CD8-positive, alpha-beta memory T cell (primary cell): ENCODE data around the gene SMIM3. TPM values are rescaled to one million over a fixed set of nuclear protein-coding genes. Genes with fewer than 3 reads are reported as not detected.
A peak's percentile ranks its signal among the peaks of the same experiment; 100 is the strongest.
"Not testable (repeated sequence)": the region's sequence is repeated elsewhere in the genome, so short reads cannot be mapped to it uniquely, and the experiment has no call there.

Experiments
- CTCF ChIA-PET: fragments of 350-600 bp; sonication (Branson Sonifier 250); formaldehyde crosslinking; loops from one replicate; lab custom pipeline; 2021; ENCODE audit warnings: antibody characterized with exemption; lab: Charles Lee
- POLR2A ChIA-PET: fragments of 350-600 bp; sonication (Branson Sonifier 250); formaldehyde crosslinking; loops from one replicate; lab custom pipeline; 2021; ENCODE audit warnings: antibody characterized with exemption; lab: Charles Lee
- DNase-seq, 5 donors: peaks; one replicate each; pipeline versions ENCODE4 v3.0.0 to v3.0.0-alpha.2; 2020 to 2022; ENCODE audit warnings: mixed read lengths in 1 of 5
- H3K27ac ChIP-seq: one replicate; pipeline ENCODE4 v1.7.0; 2013; ENCODE audit warnings: low read depth, mild to moderate bottlenecking, low read length, moderate library complexity
- H3K27me3 ChIP-seq: 2 replicates; pipeline ENCODE4 v1.7.0; 2013; ENCODE audit warnings: low read length, mild to moderate bottlenecking; ENCODE audit not compliant: insufficient read depth, poor library complexity, severe bottlenecking
- H3K36me3 ChIP-seq: 2 replicates; pipeline ENCODE4 v1.7.0; 2013; ENCODE audit warnings: mild to moderate bottlenecking, low read length, moderate library complexity; ENCODE audit not compliant: insufficient read depth
- H3K4me1 ChIP-seq: 2 replicates; pipeline ENCODE4 v1.7.0; 2013; ENCODE audit warnings: mild to moderate bottlenecking, low read length, moderate library complexity; ENCODE audit not compliant: insufficient read depth
- H3K4me3 ChIP-seq: 2 replicates; pipeline ENCODE4 v1.7.0; 2013; ENCODE audit warnings: mild to moderate bottlenecking, low read length
- H3K9me3 ChIP-seq: 2 replicates; pipeline ENCODE4 v1.7.0; 2013; ENCODE audit warnings: mild to moderate bottlenecking, low read length
- H3K27ac Mint-ChIP-seq, 8 donors: one replicate each; pipeline ENCODE4 v1.8.0; 2020 to 2021; ENCODE audit warnings: mixed read lengths in 8 of 8, mild to moderate bottlenecking in 6 of 8, inconsistent platforms in 3 of 8, moderate library complexity in 3 of 8
- H3K27me3 Mint-ChIP-seq, 2 donors: one replicate each; pipeline ENCODE4 v1.8.0; 2020 to 2021; ENCODE audit warnings: mixed read lengths in 2 of 2, mild to moderate bottlenecking in 1 of 2, moderate library complexity in 1 of 2
- H3K36me3 Mint-ChIP-seq, 3 donors: one replicate each; pipeline ENCODE4 v1.8.0; 2020 to 2021; ENCODE audit warnings: mixed read lengths in 3 of 3, inconsistent platforms in 1 of 3, mild to moderate bottlenecking in 1 of 3
- H3K4me1 Mint-ChIP-seq, 3 donors: one replicate each; pipeline ENCODE4 v1.8.0; 2020 to 2021; ENCODE audit warnings: mixed read lengths in 3 of 3, inconsistent platforms in 1 of 3, mild to moderate bottlenecking in 1 of 3
- H3K4me3 Mint-ChIP-seq, 7 donors: one replicate each; pipeline ENCODE4 v1.8.0; 2020 to 2021; ENCODE audit warnings: mixed read lengths in 7 of 7, mild to moderate bottlenecking in 6 of 7, moderate library complexity in 4 of 7, inconsistent platforms in 2 of 7
- H3K9me3 Mint-ChIP-seq, 5 donors: one replicate each; pipeline ENCODE4 v1.8.0; 2020 to 2022; ENCODE audit warnings: mixed read lengths in 5 of 5, mild to moderate bottlenecking in 3 of 5, moderate library complexity in 2 of 5, inconsistent platforms in 1 of 5
- polyA plus RNA-seq: library from polyadenylated mRNA; unstranded; fragments of 300-500 nt; fragmentation: Illumina TruSeq; gene quantifications from one replicate; pipeline ENCODE4 v1.2.3, GENCODE V29; 2021
- total RNA-seq, 2 experiments: library from RNA; stranded (reverse); gene quantifications; one replicate each; pipeline ENCODE4 v1.2.3, GENCODE V29; 2021

SMIM3 gene
- total and polyA plus RNA-seq, 3 experiments from 2014 or later = 11.8 to 20.8 (median 12.7) TPM

GRCh38 chr5:150787656-150788055 lies 9.1 kb downstream of the SMIM3 start:
- no peak for DNase-seq
- Histone ChIP-seq H3K36me3 (no peaks in the 10 kb centered on the region), H3K27ac (no peak overlapping the region), H3K9me3 (no peaks in the 10 kb centered on the region), H3K4me3 (no peak overlapping the region), H3K27me3 (no peaks in the 10 kb centered on the region), H3K4me1 (peaks cover 47% of the 10 kb centered on the region)
- Mint-ChIP-seq H3K4me3 (no peak overlapping the region), H3K9me3 (no peaks in the 10 kb centered on the region), H3K4me1 (peaks cover 47 to 79% (median 59%) of the 10 kb centered on the region in 3 donors), H3K27ac (peak overlapping the region in 2 of 8 donors; percentile 50 to 53), H3K36me3 (peaks cover 0 to 3% (median 0%) of the 10 kb centered on the region in 3 donors), H3K27me3 (no peaks in the 10 kb centered on the region)
- POLR2A ChIA-PET = no interaction called here
- CTCF ChIA-PET = interaction anchor here (1.3 to 5.1 kb wide), 3 partner anchors 9 to 29 kb away, joined by 4 to 25 read pairs (median 5); partner anchors contain the start of genes DCTN4 and SMIM3

- H3K27ac Mint-ChIP-seq = peak overlapping the region in 3 of 8 donors; percentile 17 to 43 (median 26)
These were observed 10.4 kb downstream of the SMIM3 start for GRCh38 chr5:150788977-150789376.

GRCh38 chr5:150789450-150789849 lies 10.9 kb downstream of the SMIM3 start:
- Mint-ChIP-seq H3K27ac (peak overlapping the region in 6 of 8 donors; percentile 18 to 82 (median 68)), H3K36me3 (peaks cover 0 to 8% (median 0%) of the 10 kb centered on the region in 3 donors), H3K9me3 (no peaks in the 10 kb centered on the region), H3K4me1 (peaks cover 30 to 61% (median 41%) of the 10 kb centered on the region in 3 donors), H3K4me3 (peak overlapping the region in 1 of 7 donors; percentile 35), H3K27me3 (no peaks in the 10 kb centered on the region)
- H3K36me3 ChIP-seq = no peaks in the 10 kb centered on the region
- ChIA-PET POLR2A (interaction anchor here (0.6 to 1.2 kb wide), 2 partner anchors 11 to 12 kb away, joined by 4 to 7 read pairs; partner anchors contain the start of gene SMIM3), CTCF (interaction anchor here (0.9 to 5.1 kb wide), 7 partner anchors 8 to 88 kb away, joined by 3 to 25 read pairs (median 5); partner anchors contain the start of genes DCTN4, IRGM, RBM22 and SMIM3)
- no peak overlapping the region for H3K27ac ChIP-seq
- DNase-seq = no peak
- no peak overlapping the region for H3K4me3 ChIP-seq
- no peaks in the 10 kb centered on the region for H3K27me3 ChIP-seq
- no peaks in the 10 kb centered on the region for H3K9me3 ChIP-seq
- peaks cover 29% of the 10 kb centered on the region for H3K4me1 ChIP-seq

More at GRCh38 chr5:150788977-150789376, 10.4 kb downstream of the SMIM3 start:
- no peak overlapping the region for H3K4me3 ChIP-seq
- Mint-ChIP-seq H3K27me3 (no peaks in the 10 kb centered on the region), H3K9me3 (no peaks in the 10 kb centered on the region), H3K36me3 (peaks cover 0 to 5% (median 0%) of the 10 kb centered on the region in 3 donors), H3K4me1 (peaks cover 35 to 65% (median 46%) of the 10 kb centered on the region in 3 donors), H3K4me3 (no peak overlapping the region)
- ChIA-PET POLR2A (interaction anchor here (0.6 kb wide), 1 partner anchor 11 kb away, joined by 7 read pairs; no protein-coding TSS in a partner anchor), CTCF (interaction anchor here (0.9 to 5.1 kb wide), 5 partner anchors 10 to 88 kb away, joined by 3 to 25 read pairs (median 5); partner anchors contain the start of genes DCTN4, IRGM, RBM22 and SMIM3)
- no peaks in the 10 kb centered on the region for H3K27me3 ChIP-seq
- H3K4me1 ChIP-seq = peaks cover 34% of the 10 kb centered on the region
- no peak for DNase-seq
- H3K9me3 ChIP-seq = no peaks in the 10 kb centered on the region
- H3K27ac ChIP-seq = no peak overlapping the region
- no peaks in the 10 kb centered on the region for H3K36me3 ChIP-seq

- H3K9me3 Mint-ChIP-seq = no peaks in the 10 kb centered on the region
- Histone ChIP-seq H3K9me3 (no peaks in the 10 kb centered on the region), H3K36me3 (no peaks in the 10 kb centered on the region), H3K4me3 (peak overlapping the region; percentile 10), H3K27ac (no peak overlapping the region), H3K4me1 (peaks cover 24% of the 10 kb centered on the region), H3K27me3 (no peaks in the 10 kb centered on the region)
- ChIA-PET CTCF (interaction anchor here (0.9 to 5.1 kb wide), 7 partner anchors 9 to 89 kb away, joined by 3 to 25 read pairs (median 5); partner anchors contain the start of genes DCTN4, IRGM, RBM22 and SMIM3), POLR2A (interaction anchor here (1.2 kb wide), 1 partner anchor 12 kb away, joined by 4 read pairs; the partner anchor contains the start of gene SMIM3)
- H3K4me1 Mint-ChIP-seq = peaks cover 26 to 56% (median 35%) of the 10 kb centered on the region in 3 donors
- DNase-seq = peak in 4 of 5 donors; percentile 12 to 69 (median 52)
- peak overlapping the region in 4 of 7 donors; percentile 1 to 35 (median 10) for H3K4me3 Mint-ChIP-seq
- H3K36me3 Mint-ChIP-seq = peaks cover 0 to 9% (median 0%) of the 10 kb centered on the region in 3 donors
- no peaks in the 10 kb centered on the region for H3K27me3 Mint-ChIP-seq
- H3K27ac Mint-ChIP-seq = peak overlapping the region in 6 of 8 donors; percentile 28 to 95 (median 68)
These were observed 11.5 kb downstream of the SMIM3 start for GRCh38 chr5:150789943-150790611.

GRCh38 chr5:150791536-150791935 lies 13.0 kb downstream of the SMIM3 start:
- POLR2A ChIA-PET = no interaction called here

GRCh38 chr5:150793423-150793888 lies 14.9 kb downstream of the SMIM3 start:
- POLR2A ChIA-PET, H3K9me3 Mint-ChIP-seq, H3K9me3 ChIP-seq, H3K4me3 Mint-ChIP-seq, H3K27ac ChIP-seq, H3K36me3 ChIP-seq, H3K4me3 ChIP-seq, DNase-seq, H3K27me3 ChIP-seq, H3K27me3 Mint-ChIP-seq: not testable (repeated sequence)
- Mint-ChIP-seq H3K36me3 (peaks cover 0 to 27% (median 2%) of the 10 kb centered on the region in 3 donors), H3K27ac (peak overlapping the region in 1 of 8 donors; percentile 82), H3K4me1 (peaks cover 20 to 30% (median 26%) of the 10 kb centered on the region in 3 donors)
- CTCF ChIA-PET = interaction anchor here (1.7 kb wide), 1 partner anchor 10 kb away, joined by 4 read pairs; no protein-coding TSS in a partner anchor
- H3K4me1 ChIP-seq = peaks cover 24% of the 10 kb centered on the region

More at GRCh38 chr5:150791536-150791935, 13.0 kb downstream of the SMIM3 start:
- Mint-ChIP-seq H3K9me3 (no peaks in the 10 kb centered on the region), H3K36me3 (peaks cover 0 to 20% (median 0%) of the 10 kb centered on the region in 3 donors), H3K27ac (peak overlapping the region in 3 of 8 donors; percentile 5 to 29 (median 28)), H3K27me3 (no peaks in the 10 kb centered on the region), H3K4me3 (no peak overlapping the region), H3K4me1 (peaks cover 20 to 47% (median 31%) of the 10 kb centered on the region in 3 donors)
- Histone ChIP-seq H3K4me1 (peaks cover 24% of the 10 kb centered on the region), H3K4me3 (no peak overlapping the region), H3K9me3 (no peaks in the 10 kb centered on the region), H3K27me3 (no peaks in the 10 kb centered on the region), H3K36me3 (no peaks in the 10 kb centered on the region), H3K27ac (no peak overlapping the region)
- CTCF ChIA-PET = interaction anchor here (2.7 kb wide), 1 partner anchor 55 kb away, joined by 13 read pairs; the partner anchor contains the start of gene IRGM
- DNase-seq = no peak

- ChIA-PET CTCF (interaction anchor here (1.9 kb wide), 1 partner anchor 16 kb away, joined by 5 read pairs; the partner anchor contains the start of gene SMIM3), POLR2A (no interaction called here)
- H3K9me3 Mint-ChIP-seq = no peaks in the 10 kb centered on the region
- H3K27ac Mint-ChIP-seq = no peak overlapping the region
- Histone ChIP-seq H3K27me3 (no peaks in the 10 kb centered on the region), H3K36me3 (no peaks in the 10 kb centered on the region), H3K4me3 (no peak overlapping the region), H3K4me1 (peaks cover 11% of the 10 kb centered on the region), H3K9me3 (no peaks in the 10 kb centered on the region), H3K27ac (no peak overlapping the region)
- no peak overlapping the region for H3K4me3 Mint-ChIP-seq
- peaks cover 10 to 16% (median 16%) of the 10 kb centered on the region in 3 donors for H3K4me1 Mint-ChIP-seq
- H3K27me3 Mint-ChIP-seq = no peaks in the 10 kb centered on the region
- DNase-seq = no peak
- H3K36me3 Mint-ChIP-seq = peaks cover 0 to 27% (median 2%) of the 10 kb centered on the region in 3 donors
These were observed 16.4 kb downstream of the SMIM3 start for GRCh38 chr5:150794927-150795326.
